ENCODE measurements around the gene ADAMTSL2.

ADAMTSL2 gene

GRCh38 chr9:133591116-133591910 lies 56.8 kb downstream of the ADAMTSL2 start:
- Mint-ChIP-seq H3K4me3 (no peak overlapping the region), H3K9me3 (peaks cover 8% of the 10 kb centered on the region), H3K36me3 (ENCODE audit: low read depth) (no peaks in the 10 kb centered on the region), H3K27me3 (ENCODE audit: low read depth) (peaks cover 16% of the 10 kb centered on the region), H3K27ac (no peak overlapping the region), H3K4me1 (no peaks in the 10 kb centered on the region)
- TF ChIP-seq, protein P1, sequence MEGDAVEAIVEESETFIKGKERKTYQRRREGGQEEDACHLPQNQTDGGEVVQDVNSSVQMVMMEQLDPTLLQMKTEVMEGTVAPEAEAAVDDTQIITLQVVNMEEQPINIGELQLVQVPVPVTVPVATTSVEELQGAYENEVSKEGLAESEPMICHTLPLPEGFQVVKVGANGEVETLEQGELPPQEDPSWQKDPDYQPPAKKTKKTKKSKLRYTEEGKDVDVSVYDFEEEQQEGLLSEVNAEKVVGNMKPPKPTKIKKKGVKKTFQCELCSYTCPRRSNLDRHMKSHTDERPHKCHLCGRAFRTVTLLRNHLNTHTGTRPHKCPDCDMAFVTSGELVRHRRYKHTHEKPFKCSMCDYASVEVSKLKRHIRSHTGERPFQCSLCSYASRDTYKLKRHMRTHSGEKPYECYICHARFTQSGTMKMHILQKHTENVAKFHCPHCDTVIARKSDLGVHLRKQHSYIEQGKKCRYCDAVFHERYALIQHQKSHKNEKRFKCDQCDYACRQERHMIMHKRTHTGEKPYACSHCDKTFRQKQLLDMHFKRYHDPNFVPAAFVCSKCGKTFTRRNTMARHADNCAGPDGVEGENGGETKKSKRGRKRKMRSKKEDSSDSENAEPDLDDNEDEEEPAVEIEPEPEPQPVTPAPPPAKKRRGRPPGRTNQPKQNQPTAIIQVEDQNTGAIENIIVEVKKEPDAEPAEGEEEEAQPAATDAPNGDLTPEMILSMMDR (IDR thresholded peaks at IDR 0.05; ENCODE audit: unreplicated experiment in 3 of 3), result no peak

DNA sequence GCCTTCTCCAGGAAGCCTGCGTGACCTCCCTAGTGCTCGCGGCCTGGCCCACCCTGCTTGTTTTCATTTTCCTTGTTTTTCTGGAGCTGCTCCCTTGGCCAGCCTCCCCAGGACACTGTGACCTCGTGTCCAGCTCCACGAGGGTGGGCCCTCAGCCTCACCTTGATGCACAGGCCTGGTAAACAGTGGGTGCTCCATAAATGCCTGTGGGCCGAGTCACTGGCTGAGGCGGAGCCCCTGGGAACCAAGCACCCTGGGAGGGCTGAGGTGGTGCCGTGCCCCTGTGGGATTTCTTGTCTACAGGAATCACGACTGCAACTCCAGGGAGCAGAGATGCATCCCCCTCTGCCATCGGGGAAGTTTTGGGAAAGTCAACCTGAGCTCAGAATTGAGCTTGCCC lies 57.5 kb downstream of the ADAMTSL2 start:
- H3K4me1 Mint-ChIP-seq, result no peaks in the 10 kb centered on the region
- peaks cover 13% of the 10 kb centered on the region for H3K9me3 Mint-ChIP-seq
- peaks cover 1% of the 10 kb centered on the region for H3K36me3 Mint-ChIP-seq (ENCODE audit: low read depth)
- peaks cover 16% of the 10 kb centered on the region for H3K27me3 Mint-ChIP-seq (ENCODE audit: low read depth)
- TF ChIP-seq, protein P1 (IDR thresholded peaks at IDR 0.05; ENCODE audit: unreplicated experiment in 3 of 3), result no peak
- H3K27ac Mint-ChIP-seq, result no peak overlapping the region
- no peak overlapping the region for H3K4me3 Mint-ChIP-seq

GRCh38 chr9:133592731-133593409 lies 58.4 kb downstream of the ADAMTSL2 start:
- peaks cover 16% of the 10 kb centered on the region for H3K27me3 Mint-ChIP-seq (ENCODE audit: low read depth)
- H3K4me3 Mint-ChIP-seq, result no peak overlapping the region
- no peaks in the 10 kb centered on the region for H3K4me1 Mint-ChIP-seq
- no peak overlapping the region for H3K27ac Mint-ChIP-seq
- H3K9me3 Mint-ChIP-seq, result peaks cover 22% of the 10 kb centered on the region
- TF ChIP-seq, protein P1 (IDR thresholded peaks at IDR 0.05; ENCODE audit: unreplicated experiment in 3 of 3), result no peak
- H3K36me3 Mint-ChIP-seq (ENCODE audit: low read depth), result peaks cover 6% of the 10 kb centered on the region

GRCh38 chr9:133593587-133594253 lies 59.2 kb downstream of the ADAMTSL2 start:
- TF ChIP-seq, protein P1 (IDR thresholded peaks at IDR 0.05; ENCODE audit: unreplicated experiment in 3 of 3), result no peak
- Mint-ChIP-seq H3K9me3 (peaks cover 18% of the 10 kb centered on the region), H3K27me3 (ENCODE audit: low read depth) (peaks cover 10% of the 10 kb centered on the region), H3K4me1 (no peaks in the 10 kb centered on the region), H3K27ac (no peak overlapping the region), H3K4me3 (no peak overlapping the region), H3K36me3 (ENCODE audit: low read depth) (peaks cover 6% of the 10 kb centered on the region)

DNA sequence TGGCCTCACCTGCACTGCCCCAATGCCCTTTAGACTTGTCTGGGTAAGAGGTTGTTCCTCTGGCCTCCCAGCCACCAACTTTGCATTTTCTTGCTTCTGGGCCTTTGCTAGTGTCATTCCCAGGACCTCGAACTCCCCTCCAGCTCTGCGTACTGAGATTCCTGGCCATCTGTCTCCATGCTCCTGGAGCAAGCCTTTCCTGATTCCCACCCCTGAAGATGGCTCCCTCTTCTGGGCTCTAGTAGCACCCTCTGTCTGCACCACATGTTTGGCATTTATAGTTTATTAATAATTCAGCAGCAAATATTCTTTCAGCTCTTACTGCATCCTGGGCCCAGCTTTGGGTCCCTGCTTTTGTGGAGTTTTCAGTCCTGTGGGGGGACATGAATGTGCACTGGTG lies 59.8 kb downstream of the ADAMTSL2 start:
- peaks cover 10% of the 10 kb centered on the region for H3K27me3 Mint-ChIP-seq (ENCODE audit: low read depth)
- H3K36me3 Mint-ChIP-seq (ENCODE audit: low read depth), result peaks cover 6% of the 10 kb centered on the region
- no peaks in the 10 kb centered on the region for H3K4me1 Mint-ChIP-seq
- H3K27ac Mint-ChIP-seq, result no peak overlapping the region
- peaks cover 18% of the 10 kb centered on the region for H3K9me3 Mint-ChIP-seq
- TF ChIP-seq, protein P1 (IDR thresholded peaks at IDR 0.05; ENCODE audit: unreplicated experiment in 3 of 3), result no peak
- no peak overlapping the region for H3K4me3 Mint-ChIP-seq
